Activated CD4-positive, CD25-positive, alpha-beta regulatory T cell treated with anti-CD3 and anti-CD28 coated beads, Interleukin-2, amount 50 U/mL, for 24 hours (primary cell): Measurements from ENCODE around the gene AJUBA.
"Not testable (repeated sequence)": the region's sequence is repeated elsewhere in the genome, so short reads cannot be mapped to it uniquely, and the experiment has no call there.

Experiments used
- ATAC-seq, 2 donors: fragments of 150-1000 bp; cut with Tn5 transposase; one replicate each; pipeline ENCODE4 v1.10.0; 2021; ENCODE audit warnings: mild to moderate bottlenecking in 1 of 2, moderate library complexity in 1 of 2

The AJUBA gene

DNA sequence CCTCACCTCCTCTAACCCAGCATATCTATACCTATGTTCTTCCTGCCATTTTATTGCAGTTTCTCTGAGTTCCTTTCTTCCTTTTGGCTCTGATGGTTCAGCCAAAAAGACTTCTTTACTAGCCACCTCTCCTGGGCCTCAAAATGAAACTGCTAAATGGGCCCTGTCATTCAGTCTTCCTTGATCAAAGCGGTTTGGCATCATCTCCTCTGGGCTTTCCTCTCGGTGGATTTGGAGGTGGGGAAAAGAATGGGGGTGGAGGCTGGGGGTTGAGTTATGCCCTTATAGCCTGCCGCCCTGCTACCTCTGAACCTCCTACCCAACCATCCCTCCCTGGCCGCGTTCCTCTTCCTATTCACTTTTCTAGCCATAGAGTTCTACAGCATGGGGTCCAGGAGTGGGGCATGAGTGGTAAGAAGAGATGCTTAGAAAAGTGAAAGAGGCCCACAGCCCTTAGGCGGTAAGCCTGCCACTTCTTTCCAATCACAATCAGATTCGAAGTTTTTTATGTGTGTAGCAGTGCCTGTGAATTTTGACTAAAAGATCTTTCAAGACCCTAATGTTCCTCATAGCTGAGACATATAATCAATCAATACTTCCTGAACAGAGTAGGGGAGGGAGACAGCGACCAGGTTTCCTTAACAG, 2.5 kb downstream of the AJUBA start:
- no peak for ATAC-seq

DNA sequence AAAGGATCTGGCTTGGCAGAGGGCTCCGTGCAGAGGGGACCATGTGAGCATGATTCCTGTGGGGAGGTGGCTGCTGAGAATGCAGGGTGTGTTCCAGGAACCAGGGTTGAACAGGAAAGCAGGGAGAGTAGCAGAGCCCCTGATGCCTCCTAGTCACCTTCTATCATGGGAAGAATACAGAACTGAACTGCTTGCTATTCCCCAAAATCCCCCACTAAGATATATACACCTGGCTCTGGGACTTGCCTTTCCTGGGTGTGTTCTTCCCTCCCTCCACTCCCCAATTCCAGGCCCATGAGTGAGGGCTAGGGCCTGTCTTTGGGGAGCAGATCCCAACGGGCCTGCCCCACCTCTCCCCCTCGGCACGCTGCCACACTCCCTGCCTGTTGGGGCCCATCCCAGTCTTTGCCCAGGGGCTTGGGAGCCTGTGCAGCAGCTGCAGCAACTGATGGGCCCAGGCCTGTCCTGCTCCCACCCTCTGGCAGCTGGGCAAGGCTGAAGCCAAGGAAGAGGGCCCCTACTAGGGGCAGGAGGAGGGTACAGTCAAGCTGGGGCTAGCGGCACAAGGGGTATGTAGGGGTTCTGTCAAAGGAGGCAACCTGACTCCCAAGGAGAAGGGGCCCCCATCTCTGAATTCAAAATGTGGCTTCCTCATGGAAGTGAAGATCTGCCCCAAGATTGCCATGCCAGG, 3.2 kb downstream of the AJUBA start:
- no peak for ATAC-seq

DNA sequence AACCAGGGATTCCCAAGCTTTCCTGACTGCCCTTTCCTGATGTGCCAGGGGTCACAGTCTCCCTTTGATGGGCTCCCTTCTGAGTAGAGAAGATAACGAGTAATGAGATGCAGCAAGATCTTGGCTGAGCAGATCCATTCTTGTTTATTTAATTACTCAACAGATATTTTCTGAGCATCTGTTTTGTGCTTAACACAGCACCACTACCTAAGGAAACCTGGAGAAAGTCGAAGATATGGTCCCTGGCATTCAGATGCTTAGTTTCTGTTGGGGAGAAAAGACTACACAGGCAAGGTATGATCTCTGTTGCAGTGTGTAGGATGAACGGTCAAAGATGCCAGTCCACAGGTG, 3.9 kb downstream of the AJUBA start:
- ATAC-seq: no peak

DNA sequence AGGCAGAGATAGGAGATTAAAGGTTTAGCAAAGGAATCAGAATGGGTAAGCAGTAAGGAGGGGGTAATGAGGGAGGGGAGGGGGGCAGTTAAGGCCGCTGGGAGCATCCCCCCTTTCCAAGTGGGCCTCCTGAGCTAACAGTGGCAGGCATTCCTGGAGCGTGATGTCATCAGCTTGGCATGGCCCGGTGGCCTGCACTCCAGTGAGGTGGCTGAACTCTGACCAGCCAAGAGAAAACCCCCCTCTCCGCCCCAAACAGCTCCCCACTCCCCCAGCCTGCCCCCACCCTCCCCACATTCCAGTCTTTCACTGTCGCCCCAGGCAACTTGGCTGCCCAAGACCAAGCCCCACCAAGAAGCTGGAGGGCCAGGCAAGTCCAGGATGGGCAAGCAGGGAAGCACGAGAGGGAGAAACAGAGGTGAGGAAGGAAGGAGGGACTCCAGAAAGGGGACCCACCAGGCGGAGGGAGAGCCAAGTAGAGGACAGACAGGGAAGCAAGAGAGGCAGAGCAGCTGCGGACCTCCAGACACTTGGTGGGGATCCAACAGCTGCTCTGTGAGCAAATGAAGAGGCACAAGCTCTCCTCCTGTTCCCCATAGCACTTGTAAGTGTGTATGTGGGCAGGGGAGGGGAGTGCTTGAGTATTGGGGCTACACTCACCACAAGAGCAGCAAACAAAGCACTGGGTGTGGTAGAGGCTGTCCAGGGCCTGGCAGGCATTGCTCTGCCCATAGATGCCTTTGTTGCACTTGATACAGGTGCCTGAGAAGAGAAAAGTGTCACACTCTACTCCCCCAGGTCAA, 4.5 kb downstream of the AJUBA start:
- no peak for ATAC-seq

DNA sequence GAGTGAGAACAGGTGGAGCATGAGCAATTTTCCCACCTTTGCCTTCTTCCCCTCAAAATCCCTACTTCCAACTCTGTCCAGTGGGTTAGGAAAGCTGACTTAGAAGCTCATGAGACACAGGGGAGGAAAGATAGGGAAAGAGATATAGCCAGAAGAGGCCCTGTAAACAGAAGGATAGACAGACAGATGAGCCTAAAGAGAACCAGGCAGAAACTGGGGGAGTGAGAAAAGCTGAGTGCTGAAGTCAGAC, 5.0 kb downstream of the AJUBA start:
- no peak for ATAC-seq

DNA sequence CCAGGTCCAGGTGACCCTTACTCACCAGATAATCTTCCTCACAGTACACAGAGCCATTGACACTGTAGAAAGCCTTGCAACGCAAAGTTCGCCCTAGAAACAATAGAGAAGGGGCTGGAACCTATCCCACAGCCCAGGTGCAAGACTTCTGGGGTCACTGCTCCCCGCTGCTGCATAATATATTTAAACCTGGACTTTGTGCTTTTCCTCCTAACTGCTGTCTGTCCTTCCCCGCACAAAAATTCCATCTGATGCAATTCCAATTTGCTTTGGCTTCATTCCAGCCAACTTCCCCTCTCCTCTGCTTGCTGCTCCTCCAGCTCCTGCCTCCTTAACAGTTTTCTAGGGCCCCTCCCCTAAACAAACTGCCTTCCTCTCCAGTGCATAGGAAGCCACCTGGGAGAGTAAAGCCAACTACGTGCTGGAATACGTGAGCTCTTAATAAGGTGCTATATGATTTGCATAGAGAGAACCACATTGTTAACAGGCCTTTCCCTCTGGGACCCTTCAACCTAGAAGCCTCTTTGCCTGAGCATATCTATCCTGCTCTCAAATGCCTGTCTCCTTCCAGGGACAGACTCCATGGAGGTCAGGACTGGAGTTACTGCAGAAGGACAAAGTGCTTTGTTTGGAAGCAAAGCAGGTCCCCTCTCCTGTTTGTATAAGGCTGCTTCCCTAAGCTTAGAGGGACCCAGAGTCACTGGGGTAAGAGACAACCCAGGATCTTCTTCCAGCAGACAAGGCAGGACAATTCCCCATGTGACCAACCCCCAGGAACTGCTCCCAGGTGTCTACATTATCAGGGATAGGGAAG, 5.5 kb downstream of the AJUBA start:
- no peak for ATAC-seq

DNA sequence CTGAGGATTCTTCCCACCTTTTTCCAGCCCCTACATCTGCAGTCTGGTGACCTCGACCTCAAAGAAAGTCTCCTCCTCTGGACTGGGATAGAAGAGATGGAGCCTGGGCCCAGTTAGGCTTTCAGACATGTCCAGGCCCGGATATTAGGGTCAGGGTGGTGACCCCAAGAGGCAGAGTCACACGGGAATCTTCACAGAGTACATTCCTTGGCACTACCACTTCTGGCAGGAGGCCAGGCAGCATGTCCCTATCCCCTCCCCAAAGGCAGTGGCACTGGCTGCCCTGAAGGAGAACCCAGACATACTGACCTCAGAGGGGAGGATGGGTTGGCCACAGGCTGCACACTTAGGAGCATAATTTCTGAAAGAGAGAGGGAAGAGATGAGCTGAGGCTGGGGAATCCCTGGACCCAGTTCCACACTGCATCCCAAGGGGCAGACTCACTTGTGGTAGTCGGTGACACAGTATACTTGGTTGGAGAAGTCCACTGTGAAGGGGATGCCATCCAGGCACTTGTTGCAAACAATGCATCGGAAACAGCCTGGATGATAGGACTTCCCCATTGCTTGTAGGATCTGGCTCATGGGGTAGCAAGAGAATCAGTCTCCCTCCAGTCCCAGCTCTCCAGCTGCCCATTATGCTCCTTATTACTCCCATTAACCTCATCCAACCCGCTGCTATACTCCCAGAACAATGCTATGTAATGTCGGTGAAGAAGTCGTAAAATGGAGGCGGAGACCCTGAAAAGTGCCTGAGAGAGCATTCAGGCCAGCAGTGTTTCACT, 7.6 kb downstream of the AJUBA start:
- ATAC-seq: no peak

DNA sequence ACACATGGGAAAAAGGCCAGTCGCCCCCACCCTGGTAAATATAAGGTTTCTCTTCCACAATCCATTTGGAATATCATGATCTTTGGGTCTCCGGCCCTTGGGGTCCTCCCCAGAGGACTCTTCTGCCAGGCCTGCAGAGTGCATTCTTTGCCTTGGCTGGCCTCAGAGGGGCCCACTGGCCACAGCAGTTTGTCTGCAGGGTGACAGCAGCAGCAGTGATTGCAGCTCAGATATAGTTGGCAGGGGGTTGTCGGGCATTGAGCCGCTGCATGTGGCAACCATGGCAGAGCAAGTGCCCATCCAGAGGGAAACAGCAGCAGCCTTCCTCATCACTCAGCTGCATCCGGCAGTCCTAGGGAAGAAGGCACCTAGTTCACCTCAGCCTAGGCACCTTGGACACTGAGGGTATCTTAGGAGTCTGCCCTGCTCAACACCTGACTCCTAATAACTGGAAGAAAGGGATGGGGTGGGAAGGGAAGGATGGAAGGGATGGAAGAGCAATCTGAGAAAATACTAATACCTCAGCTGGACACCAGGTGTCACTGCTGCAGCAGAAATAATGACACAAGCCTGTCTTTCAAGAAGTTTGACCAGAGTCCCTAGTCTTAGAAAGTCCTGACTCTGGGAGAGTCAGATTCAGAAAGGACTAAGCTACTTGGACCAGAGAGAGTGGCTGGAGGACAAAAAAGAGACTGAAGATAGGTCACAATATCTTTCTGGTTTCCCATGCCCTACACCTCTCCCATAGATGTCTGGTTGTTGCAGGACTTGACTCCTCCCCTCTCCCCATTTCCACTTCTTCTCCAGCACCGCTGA, 8.9 kb downstream of the AJUBA start:
- ATAC-seq: peak in 1 of 2 donors; percentile 38

DNA sequence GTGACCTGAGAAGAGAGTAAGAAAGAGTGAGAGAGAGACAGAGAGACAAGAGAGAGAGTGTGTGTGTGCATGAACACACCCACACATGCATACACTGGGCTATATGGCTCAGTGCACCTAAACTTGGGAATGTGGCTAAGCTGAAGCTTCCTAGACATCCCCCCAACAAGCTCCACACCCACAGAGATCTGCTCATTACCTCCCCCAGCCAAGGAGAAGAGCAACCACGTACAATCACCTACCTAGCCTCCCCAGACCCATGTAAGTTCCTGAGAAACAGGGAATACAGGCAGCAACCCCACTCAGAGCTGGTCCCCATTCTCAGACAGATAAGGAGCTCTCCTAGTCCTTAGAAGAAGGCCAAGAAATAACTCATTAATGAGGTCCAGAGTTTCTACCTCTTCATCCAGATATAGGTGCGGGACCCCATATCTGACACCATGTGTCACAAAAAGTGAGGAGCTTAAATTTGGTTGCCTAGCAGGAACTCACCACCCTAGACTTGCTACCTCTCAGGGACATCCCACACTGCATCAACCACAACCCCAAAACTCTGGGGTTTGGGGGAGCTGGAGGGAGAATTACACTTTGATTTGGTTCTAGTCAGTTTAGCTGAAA, 9.9 kb downstream of the AJUBA start:
- no peak for ATAC-seq

DNA sequence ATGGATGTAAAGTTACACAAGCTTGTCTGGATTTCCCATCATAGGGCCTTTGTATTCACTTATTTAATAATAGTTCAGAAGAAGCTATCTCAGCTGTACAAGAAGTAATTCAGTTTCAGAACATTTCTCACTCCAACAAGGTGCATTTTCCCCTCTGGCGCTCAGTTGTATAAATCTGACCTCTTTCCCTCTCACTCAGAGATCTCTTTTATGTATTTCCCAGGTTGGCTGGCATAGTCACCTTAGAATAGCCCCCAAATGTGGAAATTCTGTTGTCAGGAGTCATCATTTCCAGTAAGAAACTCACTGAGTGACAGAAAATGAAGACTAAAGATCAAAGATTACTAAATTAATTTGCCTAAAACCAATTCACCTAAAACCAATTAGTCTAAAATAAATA, 11.2 kb downstream of the AJUBA start:
- ATAC-seq: no peak

DNA sequence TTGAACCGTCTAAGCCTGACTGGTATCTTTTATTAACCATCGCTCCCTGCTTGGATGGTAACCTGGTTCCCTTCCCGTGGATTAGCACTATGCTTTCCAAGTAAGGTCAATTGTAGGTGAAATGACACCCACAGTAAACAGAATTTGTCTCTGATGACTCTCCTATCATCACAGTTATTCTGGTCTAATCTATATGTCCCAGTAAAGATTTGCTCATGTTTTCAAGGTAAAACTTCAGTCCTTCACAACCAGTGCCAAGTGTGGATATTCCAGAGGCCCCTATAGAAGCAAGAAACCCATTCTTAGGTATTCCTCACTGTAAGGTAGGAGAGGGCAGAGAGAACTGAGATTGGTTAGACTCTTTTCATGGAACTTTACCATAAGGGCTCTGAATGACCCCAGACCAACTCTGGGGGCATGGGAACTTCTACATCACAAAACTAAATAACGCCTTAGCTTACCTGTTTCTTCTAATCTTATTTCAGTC, 15.5 kb downstream of the AJUBA start:
- ATAC-seq: no peak

DNA sequence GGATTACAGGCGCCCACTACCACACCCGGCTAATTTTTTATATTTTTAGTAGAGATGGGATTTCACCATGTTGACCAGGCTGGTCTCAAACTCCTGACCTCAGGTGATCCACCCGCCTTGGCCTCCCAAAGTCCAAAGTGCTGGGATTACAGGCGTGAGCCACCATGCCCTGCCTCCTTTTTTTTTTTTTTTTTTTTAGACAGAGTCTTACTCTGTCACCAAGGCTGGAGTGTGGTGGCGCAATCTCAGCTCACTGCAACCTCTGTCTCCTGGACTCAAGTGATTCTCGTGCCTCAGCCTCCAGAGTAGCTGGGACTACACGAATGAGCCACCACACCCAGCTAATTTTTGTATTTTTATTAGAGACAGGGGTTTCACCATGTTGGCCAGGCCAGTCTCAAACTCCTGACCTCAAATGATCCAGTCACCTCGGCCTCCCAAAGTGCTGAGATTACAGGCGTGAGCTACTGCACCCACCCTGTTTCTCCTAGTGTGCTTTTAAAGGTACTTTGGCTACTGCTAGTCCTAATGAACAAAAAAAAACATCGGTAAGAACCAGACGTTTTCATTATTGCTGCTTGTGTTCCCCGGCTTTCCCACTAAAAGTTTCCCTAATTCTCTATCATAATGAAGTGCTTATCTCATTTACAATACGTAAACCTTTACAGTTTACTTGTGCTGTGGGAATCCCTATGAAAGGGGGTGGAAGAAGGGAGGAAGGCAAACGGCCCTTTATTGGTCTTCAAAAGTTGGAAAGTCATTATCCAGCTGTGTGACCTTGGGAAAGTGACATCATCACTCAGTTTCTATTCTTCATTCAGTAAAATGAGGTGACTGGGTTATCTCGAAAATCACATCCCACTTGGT, 16.2 kb downstream of the AJUBA start:
- ATAC-seq: not testable (repeated sequence)

DNA sequence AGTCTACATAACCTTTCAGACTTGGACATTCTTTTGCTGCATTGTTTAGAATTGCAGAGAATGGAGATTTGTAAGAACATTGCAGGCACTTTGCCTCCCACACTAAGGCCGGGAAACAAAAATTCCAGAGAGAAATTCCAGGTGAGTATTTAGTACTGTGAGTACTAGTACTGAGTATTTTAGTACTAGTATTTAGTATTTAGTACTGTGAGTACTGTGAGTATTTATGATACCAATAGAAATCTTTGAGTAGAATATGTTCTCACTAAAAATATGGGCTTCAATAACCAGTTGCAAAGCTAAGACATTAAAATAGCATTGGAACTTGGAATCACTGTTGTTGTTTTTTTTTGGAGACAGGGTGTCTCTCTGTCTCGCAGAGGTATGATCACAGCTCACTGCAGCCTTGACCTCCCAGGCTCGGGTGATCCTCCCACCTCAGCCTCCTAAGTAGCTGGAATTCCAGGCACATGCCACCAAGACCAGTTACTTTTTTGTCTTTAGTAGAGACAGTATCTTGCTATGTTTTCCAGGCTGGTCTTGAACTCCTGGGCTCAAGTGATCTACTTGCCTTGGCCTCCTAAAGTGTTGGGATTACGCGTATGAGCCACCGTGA, 20.2 kb downstream of the AJUBA start:
- ATAC-seq: no peak

DNA sequence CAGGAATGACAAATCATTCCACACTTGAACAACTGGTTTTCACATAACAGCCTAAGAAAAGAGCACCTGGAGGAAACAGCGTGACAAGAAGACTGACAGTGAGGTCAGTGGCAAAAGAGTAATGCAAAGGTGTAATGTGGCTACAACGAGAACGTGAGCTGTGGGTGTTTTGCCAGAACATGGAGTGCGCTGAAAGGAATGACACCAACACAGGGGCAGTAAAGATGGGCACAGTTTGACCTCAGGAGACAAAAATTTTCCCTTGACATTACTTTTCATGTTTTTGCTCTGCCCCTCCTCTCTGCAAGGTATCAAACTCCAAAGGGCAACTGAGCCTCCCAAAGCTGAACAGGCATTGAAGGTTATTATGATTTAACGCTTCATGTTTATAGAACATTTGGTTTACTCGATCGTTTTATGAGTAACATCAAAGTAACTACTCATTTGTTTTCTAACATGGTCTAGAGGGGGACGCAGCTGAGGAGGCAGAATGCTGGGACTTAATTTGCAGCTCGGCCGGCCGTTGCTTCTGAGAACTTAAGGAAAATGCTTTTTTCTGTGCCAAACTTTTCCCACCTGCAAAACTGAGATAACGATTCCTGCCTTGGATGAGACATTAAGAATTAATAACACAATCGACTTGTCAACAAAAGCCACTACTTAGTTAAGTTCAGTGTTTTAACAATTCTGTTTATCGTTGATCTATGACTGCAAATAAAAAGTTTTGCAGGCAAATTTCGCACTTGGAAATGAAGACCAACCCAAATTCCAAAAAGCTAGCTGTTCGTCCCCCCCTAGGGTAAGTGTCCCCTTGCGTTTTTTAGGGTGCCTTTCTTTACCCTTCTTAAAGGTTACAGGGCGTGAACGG, 26.4 kb downstream of the AJUBA start:
- no peak for ATAC-seq

DNA sequence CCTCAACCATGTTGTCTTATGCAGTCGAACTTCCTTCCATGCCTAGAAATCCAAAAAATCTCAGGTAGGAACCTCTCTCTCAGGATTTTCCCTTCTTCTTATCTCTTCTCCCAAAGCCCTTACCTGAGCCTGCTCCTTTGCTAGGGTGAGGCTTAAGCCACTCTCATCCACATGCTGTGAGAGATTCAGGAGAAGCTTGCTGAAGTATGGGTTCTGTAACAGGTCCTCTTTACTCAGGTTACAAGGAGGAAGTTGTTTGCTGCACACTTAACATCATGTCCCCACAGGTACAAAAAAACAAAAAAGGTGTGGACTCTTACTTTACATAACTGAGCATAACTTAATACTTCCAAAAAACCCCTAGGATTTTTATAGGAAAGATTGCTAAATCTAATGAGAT, 29.9 kb downstream of the AJUBA start:
- no peak for ATAC-seq

DNA sequence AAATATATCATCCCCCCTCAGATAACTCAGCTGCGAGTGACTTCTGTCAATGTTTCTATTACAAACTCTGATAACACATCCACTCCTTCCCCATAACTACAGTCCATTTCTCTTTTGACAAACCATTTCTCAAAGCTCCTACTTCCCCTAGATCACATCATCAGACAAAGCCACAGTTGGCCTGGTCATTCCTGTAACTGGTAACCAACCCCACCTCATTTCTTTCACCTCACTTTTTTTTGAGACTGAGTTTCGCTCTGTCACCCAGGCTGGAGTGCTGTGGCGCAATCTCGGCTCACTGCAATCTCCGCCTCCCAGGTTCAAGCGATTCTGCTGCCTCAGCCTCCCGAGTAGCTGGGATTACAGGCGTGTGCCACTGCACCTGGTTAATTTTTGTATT, 30.6 kb downstream of the AJUBA start:
- not testable (repeated sequence) for ATAC-seq

DNA sequence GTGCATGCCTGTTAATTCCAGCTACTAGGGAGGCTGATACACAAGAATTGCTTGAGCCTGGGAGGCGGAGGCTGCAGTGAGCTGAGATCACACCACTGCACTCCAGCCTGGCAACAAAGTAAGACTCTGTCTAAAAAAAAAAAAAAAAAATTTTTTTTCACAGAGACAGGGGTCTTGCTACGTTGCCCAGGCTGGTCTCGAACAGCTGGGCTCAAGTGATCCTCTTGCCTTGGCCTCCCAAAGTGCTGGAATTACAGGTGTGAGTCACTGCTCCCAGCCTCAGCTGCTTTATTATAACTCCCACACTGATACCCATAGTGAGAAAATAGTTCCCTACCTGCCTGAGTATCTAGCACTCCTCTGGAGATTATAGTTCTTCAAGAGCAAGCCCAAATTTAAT, 36.7 kb downstream of the AJUBA start:
- ATAC-seq: no peak

DNA sequence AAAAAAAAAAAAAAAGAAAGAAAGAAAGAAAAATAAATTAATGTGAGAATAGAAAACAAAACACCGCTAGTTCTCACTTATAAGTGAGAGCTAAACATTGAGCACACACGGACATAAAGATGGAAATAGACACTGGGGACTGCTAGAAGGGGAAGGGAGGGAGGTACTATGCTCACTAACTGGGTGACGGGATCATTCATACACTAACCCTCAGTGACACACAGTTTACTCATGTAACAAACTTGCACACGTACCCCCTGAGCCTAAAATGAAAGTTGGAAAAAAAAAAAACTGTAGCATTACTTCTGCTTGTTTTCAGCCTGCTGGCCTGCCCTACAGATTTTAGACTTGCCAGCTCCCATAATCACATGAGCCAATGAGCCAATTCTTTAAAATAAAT, 42.7 kb downstream of the AJUBA start:
- ATAC-seq: no peak

DNA sequence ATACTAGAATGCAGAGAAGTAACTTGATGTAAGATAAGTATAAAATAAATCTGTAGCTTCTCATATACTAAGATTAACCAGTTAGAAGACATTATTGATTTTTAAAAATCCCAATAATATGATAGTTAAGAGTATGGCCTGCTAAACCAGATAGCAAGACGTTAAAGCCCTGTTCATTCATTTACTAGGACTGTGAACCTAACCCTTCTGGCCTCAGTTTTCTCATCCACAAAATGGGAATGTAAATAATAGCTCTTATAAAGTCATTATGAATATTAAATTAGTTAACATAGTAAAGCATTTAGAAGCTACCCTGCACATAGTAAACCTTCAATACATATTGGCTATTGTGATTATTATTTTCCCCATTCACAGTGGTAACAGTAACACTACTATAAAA, 47.2 kb downstream of the AJUBA start:
- ATAC-seq: no peak
